ENCODE data around the gene SHB. TPM values are rescaled to one million over a fixed set of nuclear protein-coding genes. Genes with fewer than 3 reads are reported as not detected.

Gene SHB
- total RNA-seq, 1 experiment from 2014 or later: 56.4 TPM

DNA sequence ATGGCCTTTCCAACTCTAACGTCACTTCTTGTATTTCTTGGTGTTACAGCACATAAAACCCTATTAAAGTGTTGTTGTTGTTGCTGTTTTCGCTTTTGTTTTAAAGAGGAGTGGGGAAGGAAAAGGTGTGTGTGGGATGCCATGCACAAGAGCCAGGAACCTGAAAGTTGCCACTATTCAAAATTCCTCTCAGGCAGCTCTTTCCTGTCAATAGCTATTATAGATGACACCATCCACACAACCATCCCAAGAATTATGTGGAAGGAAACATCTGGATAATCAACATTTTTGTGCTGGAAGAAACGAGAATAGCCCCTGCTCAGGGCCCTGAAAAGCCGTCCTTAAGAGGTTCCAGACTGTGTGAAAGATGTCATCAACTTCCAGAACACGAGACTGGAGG, 79.3 kb downstream of the SHB start:
- H3K4me1 ChIP-seq (ENCODE audit: insufficient read depth, low read length): peaks cover 6% of the 10 kb centered on the region; the same call in 1 of the 2 replicates
- intact Hi-C loops (cut with micrococcal nuclease): no loop called here
- 0 out of 2 replicates have a peak, but pooled peaks cover 8% of the 10 kb centered on the region for H4K20me1 ChIP-seq (ENCODE audit: low read length)
- no peaks in the 10 kb centered on the region for H3F3A ChIP-seq (ENCODE audit: low read length, unreplicated experiment)
- peaks cover 12% of the 10 kb centered on the region for H3K36me3 ChIP-seq (ENCODE audit: low read depth, low read length)
- H3K9ac ChIP-seq (ENCODE audit: low read length): no peak overlapping the region
- no peaks in the 10 kb centered on the region for H3K27me3 ChIP-seq (ENCODE audit: low read length)
- peaks cover 95% of the 10 kb centered on the region for H3K79me2 ChIP-seq (ENCODE audit: low read length)
- CTCF ChIA-PET: no interaction called here
- H3K9me3 ChIP-seq (ENCODE audit: low read length): no peaks in the 10 kb centered on the region
- H3K9me2 ChIP-seq (replicated peaks; ENCODE audit: low read length): no peaks in the 10 kb centered on the region
- no peak overlapping the region for H3K4me2 ChIP-seq (ENCODE audit: low read length)
- ATAC-seq: no peak
- no peak for DNase-seq
- no peak overlapping the region for H3K27ac ChIP-seq (ENCODE audit: low read length)
- BruUV-seq (replicated peaks): no TSS peak
- TF ChIP-seq EZH2 (IDR thresholded peaks at IDR 0.05; ENCODE audit: low read length, unreplicated experiment) (no peak), EZH2phosphoT487 (IDR thresholded peaks at IDR 0.05; ENCODE audit: borderline replicate concordance, low read length) (no peak)
- TF ChIP-seq, protein P1, sequence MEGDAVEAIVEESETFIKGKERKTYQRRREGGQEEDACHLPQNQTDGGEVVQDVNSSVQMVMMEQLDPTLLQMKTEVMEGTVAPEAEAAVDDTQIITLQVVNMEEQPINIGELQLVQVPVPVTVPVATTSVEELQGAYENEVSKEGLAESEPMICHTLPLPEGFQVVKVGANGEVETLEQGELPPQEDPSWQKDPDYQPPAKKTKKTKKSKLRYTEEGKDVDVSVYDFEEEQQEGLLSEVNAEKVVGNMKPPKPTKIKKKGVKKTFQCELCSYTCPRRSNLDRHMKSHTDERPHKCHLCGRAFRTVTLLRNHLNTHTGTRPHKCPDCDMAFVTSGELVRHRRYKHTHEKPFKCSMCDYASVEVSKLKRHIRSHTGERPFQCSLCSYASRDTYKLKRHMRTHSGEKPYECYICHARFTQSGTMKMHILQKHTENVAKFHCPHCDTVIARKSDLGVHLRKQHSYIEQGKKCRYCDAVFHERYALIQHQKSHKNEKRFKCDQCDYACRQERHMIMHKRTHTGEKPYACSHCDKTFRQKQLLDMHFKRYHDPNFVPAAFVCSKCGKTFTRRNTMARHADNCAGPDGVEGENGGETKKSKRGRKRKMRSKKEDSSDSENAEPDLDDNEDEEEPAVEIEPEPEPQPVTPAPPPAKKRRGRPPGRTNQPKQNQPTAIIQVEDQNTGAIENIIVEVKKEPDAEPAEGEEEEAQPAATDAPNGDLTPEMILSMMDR (conservative IDR thresholded peaks at IDR 0.05; ENCODE audit: low read depth, low read length): no peak
- H2AFZ ChIP-seq (ENCODE audit: low read length): no peak overlapping the region
- no peak overlapping the region for H3K4me3 ChIP-seq (ENCODE audit: low read length)
- POLR2A ChIA-PET (ENCODE audit: unreplicated experiment): no interaction called here

DNA sequence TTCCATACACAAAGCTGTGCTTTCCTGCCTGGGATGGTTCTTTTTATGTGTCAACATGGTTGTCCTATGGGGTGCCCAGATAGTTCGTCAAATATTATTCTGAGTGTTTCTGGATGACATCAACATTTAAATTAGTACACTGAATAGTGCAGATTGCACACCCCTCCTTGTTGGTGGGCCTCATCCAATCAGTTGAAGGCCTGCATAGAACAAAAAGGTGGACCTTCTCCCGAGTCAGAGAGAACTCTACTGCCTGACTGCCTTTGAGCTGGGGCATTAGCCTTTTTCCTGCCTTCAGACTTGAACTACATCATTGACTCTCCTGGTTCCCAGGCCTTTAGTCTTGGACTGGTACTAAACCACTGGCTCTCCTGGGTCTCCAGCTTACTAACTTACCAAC, 80.4 kb downstream of the SHB start:
- no peak overlapping the region for H3K4me3 ChIP-seq (ENCODE audit: low read length)
- 0 out of 2 replicates have a peak, but pooled peaks cover 12% of the 10 kb centered on the region for H4K20me1 ChIP-seq (ENCODE audit: low read length)
- H3F3A ChIP-seq (ENCODE audit: low read length, unreplicated experiment): no peaks in the 10 kb centered on the region
- H3K36me3 ChIP-seq (ENCODE audit: low read depth, low read length): peaks cover 18% of the 10 kb centered on the region
- TF ChIP-seq EZH2 (IDR thresholded peaks at IDR 0.05; ENCODE audit: low read length, unreplicated experiment): no peak
- no peak for TF ChIP-seq EZH2phosphoT487 (IDR thresholded peaks at IDR 0.05; ENCODE audit: borderline replicate concordance, low read length)
- TF ChIP-seq, protein P1 (conservative IDR thresholded peaks at IDR 0.05; ENCODE audit: low read depth, low read length): no peak
- POLR2A ChIA-PET (ENCODE audit: unreplicated experiment): no interaction called here
- H3K27ac ChIP-seq (ENCODE audit: low read length): no peak overlapping the region
- peaks cover 95% of the 10 kb centered on the region for H3K79me2 ChIP-seq (ENCODE audit: low read length)
- intact Hi-C loops (cut with micrococcal nuclease): no loop called here
- BruUV-seq (replicated peaks): no TSS peak
- no peaks in the 10 kb centered on the region for H3K9me3 ChIP-seq (ENCODE audit: low read length)
- peaks cover 8% of the 10 kb centered on the region; the same call in 1 of the 2 replicates for H3K4me1 ChIP-seq (ENCODE audit: insufficient read depth, low read length)
- no peaks in the 10 kb centered on the region for H3K27me3 ChIP-seq (ENCODE audit: low read length)
- DNase-seq (no peak), ATAC-seq (no peak)
- no peak overlapping the region for H3K9ac ChIP-seq (ENCODE audit: low read length)
- H2AFZ ChIP-seq (ENCODE audit: low read length): no peak overlapping the region
- CTCF ChIA-PET: no interaction called here
- no peak overlapping the region for H3K4me2 ChIP-seq (ENCODE audit: low read length)
- H3K9me2 ChIP-seq (replicated peaks; ENCODE audit: low read length): no peaks in the 10 kb centered on the region

DNA sequence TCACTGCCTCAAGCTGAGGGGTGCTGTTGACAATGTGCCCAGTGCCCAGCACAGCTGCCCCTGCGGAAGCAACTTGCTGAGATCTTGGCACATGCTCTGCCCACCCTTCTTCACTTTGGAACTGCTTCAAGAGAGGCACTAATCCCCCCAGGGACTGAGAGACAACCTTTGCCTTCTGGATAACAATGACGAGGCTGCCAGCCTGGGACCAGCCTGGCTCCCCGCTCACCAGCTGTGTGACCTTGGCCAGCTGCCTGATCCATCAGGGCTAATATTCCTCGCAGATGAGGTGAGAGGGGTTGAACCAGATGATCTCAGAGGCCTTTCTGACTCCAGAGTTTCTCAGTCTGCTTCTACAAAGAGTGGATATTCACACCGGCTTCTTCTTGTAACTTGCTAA, 81.0 kb downstream of the SHB start:
- H3K27ac ChIP-seq (ENCODE audit: low read length): no peak overlapping the region
- CTCF ChIA-PET: no interaction called here

More for the DNA sequence above, 81.0 kb downstream of the SHB start:
- Histone ChIP-seq H3K79me2 (ENCODE audit: low read length) (peaks cover 96% of the 10 kb centered on the region), H2AFZ (ENCODE audit: low read length) (no peak overlapping the region), H3K9ac (ENCODE audit: low read length) (no peak overlapping the region), H3K4me3 (ENCODE audit: low read length) (no peak overlapping the region), H3K9me3 (ENCODE audit: low read length) (no peaks in the 10 kb centered on the region), H4K20me1 (ENCODE audit: low read length) (0 out of 2 replicates have a peak, but pooled peaks cover 12% of the 10 kb centered on the region), H3K36me3 (ENCODE audit: low read depth, low read length) (peaks cover 18% of the 10 kb centered on the region), H3F3A (ENCODE audit: low read length, unreplicated experiment) (no peaks in the 10 kb centered on the region), H3K9me2 (replicated peaks; ENCODE audit: low read length) (no peaks in the 10 kb centered on the region), H3K27me3 (ENCODE audit: low read length) (no peaks in the 10 kb centered on the region), H3K4me1 (ENCODE audit: insufficient read depth, low read length) (peaks cover 8% of the 10 kb centered on the region; the same call in 1 of the 2 replicates), H3K4me2 (ENCODE audit: low read length) (no peak overlapping the region)
- BruUV-seq (replicated peaks): no TSS peak
- no peak for ATAC-seq
- no peak for TF ChIP-seq EZH2 (IDR thresholded peaks at IDR 0.05; ENCODE audit: low read length, unreplicated experiment)
- DNase-seq: no peak
- POLR2A ChIA-PET (ENCODE audit: unreplicated experiment): no interaction called here
- intact Hi-C loops (cut with micrococcal nuclease): no loop called here
